Measurements from ENCODE around the gene E2F6.

The E2F6 gene

DNA sequence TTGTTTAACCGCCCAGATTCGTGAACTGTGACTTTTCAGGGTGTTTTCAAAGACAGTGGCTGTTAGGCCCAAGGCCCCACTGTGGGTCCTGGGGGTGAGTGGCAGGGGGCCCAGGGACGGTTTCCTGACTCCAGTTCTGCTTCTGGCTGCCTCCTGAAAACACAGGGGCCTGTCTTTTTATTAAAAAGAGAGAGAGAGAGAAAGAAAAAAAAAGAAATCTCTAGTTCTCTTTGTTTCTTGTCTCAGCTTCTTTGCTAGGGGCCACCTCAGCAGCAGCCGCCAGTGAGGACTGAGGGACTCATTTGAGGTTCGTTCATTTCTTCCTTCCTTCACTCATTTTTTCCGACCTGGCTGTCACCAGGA, 15.4 kb upstream of the E2F6 start:
- CTCF ChIA-PET = interaction anchor here (1.0 to 12.5 kb wide), 4 partner anchors 12 to 349 kb away, joined by 3 to 282 read pairs (median 4); a partner anchor contains a TSS

DNA sequence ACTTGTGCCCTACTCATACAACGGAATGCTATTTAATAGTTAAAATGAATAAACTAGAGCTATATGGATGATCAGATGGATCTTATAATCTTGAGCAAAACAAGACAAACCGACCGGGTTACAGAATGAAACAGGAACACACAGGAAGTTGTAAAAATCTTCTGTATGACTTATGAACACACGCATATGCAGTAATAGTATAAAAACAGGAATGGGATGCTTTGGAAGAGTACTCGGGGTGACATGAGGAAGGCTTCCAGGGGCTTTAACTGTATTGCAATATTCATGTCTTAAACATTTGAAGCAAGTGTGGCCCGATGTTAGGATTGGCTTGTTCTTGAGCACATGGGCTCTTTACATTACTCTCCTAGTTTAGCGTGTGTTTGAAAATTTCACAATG, 14.9 kb upstream of the E2F6 start:
- Histone ChIP-seq H3K9me3 (ENCODE audit: control insufficient read depth, insufficient read depth, low read depth, low read length) (no peaks in the 10 kb centered on the region), H3K27ac (ENCODE audit: extremely low read depth, low read depth, low read length) (no peak overlapping the region), H3K36me3 (ENCODE audit: control insufficient read depth in 2 of 2, insufficient read depth in 1 of 2, low read length in 2 of 2) (no peaks in the 10 kb centered on the region), H3K4me3 (ENCODE audit: low read depth, low read length) (no peak overlapping the region), H3K4me1 (ENCODE audit: control insufficient read depth, insufficient read depth, low read length) (peaks cover 8% of the 10 kb centered on the region)
- TF ChIP-seq ZNF501 (tag by site-specific recombination; IDR thresholded peaks at IDR 0.05) (no peak), ZNF138 (tag by site-specific recombination; IDR thresholded peaks at IDR 0.05; ENCODE audit: borderline replicate concordance) (no peak), ZNF169 (tag by site-specific recombination; IDR thresholded peaks at IDR 0.05) (no peak), PRDM1 (tag by site-specific recombination; IDR thresholded peaks at IDR 0.05) (no peak), SP2 (tag by site-specific recombination; IDR thresholded peaks at IDR 0.05) (no peak), ZNF785 (tag by site-specific recombination; IDR thresholded peaks at IDR 0.05) (no peak), ZNF211 (tag by site-specific recombination; IDR thresholded peaks at IDR 0.05; ENCODE audit: low read depth) (no peak), ZNF837 (tag by site-specific recombination; IDR thresholded peaks at IDR 0.05) (no peak), ZNF19 (tag by site-specific recombination; IDR thresholded peaks at IDR 0.05; ENCODE audit: low read depth) (no peak), ZNF16 (tag by site-specific recombination; IDR thresholded peaks at IDR 0.05; ENCODE audit: low read depth) (no peak), ZNF555 (tag by site-specific recombination; conservative IDR thresholded peaks at IDR 0.05) (no peak), ZNF175 (tag by site-specific recombination; IDR thresholded peaks at IDR 0.05) (no peak), ZNF530 (tag by site-specific recombination; IDR thresholded peaks at IDR 0.05; ENCODE audit: low read depth) (no peak), ZNF626 (tag by site-specific recombination; IDR thresholded peaks at IDR 0.05) (no peak), ZNF426 (tag by site-specific recombination; IDR thresholded peaks at IDR 0.05) (no peak)
- TF ChIP-seq, protein P1, sequence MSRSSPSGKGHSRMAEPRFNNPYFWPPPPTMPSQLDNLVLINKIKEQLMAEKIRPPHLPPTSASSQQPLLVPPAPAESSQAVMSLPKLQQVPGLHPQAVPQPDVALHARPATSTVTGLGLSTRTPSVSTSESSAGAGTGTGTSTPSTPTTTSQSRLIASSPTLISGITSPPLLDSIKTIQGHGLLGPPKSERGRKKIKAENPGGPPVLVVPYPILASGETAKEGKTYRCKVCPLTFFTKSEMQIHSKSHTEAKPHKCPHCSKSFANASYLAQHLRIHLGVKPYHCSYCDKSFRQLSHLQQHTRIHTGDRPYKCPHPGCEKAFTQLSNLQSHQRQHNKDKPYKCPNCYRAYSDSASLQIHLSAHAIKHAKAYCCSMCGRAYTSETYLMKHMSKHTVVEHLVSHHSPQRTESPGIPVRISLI (tag by site-specific recombination; IDR thresholded peaks at IDR 0.05) = no peak
- TF ChIP-seq, protein P2, sequence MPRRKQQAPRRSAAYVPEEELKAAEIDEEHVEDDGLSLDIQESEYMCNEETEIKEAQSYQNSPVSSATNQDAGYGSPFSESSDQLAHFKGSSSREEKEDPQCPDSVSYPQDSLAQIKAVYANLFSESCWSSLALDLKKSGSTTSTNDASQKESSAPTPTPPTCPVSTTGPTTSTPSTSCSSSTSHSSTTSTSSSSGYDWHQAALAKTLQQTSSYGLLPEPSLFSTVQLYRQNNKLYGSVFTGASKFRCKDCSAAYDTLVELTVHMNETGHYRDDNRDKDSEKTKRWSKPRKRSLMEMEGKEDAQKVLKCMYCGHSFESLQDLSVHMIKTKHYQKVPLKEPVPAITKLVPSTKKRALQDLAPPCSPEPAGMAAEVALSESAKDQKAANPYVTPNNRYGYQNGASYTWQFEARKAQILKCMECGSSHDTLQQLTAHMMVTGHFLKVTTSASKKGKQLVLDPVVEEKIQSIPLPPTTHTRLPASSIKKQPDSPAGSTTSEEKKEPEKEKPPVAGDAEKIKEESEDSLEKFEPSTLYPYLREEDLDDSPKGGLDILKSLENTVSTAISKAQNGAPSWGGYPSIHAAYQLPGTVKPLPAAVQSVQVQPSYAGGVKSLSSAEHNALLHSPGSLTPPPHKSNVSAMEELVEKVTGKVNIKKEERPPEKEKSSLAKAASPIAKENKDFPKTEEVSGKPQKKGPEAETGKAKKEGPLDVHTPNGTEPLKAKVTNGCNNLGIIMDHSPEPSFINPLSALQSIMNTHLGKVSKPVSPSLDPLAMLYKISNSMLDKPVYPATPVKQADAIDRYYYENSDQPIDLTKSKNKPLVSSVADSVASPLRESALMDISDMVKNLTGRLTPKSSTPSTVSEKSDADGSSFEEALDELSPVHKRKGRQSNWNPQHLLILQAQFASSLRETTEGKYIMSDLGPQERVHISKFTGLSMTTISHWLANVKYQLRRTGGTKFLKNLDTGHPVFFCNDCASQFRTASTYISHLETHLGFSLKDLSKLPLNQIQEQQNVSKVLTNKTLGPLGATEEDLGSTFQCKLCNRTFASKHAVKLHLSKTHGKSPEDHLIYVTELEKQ (tag by site-specific recombination; IDR thresholded peaks at IDR 0.05; ENCODE audit: borderline replicate concordance) = no peak
- TF ChIP-seq, protein P3, sequence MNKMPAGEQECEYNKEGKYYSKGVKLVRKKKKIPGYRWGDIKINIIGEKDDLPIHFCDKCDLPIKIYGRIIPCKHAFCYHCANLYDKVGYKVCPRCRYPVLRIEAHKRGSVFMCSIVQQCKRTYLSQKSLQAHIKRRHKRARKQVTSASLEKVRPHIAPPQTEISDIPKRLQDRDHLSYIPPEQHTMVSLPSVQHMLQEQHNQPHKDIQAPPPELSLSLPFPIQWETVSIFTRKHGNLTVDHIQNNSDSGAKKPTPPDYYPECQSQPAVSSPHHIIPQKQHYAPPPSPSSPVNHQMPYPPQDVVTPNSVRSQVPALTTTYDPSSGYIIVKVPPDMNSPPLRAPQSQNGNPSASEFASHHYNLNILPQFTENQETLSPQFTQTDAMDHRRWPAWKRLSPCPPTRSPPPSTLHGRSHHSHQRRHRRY (tag by site-specific recombination; IDR thresholded peaks at IDR 0.05) = no peak
- ChIA-PET CTCF (interaction anchor here (0.6 to 12.5 kb wide), 11 partner anchors 11 to 1301 kb away, joined by 3 to 282 read pairs (median 5); a partner anchor contains a TSS), POLR2A (no interaction called here)

More for the DNA sequence above, 15.4 kb upstream of the E2F6 start:
- Histone ChIP-seq H3K4me3 (ENCODE audit: low read depth, low read length) (no peak overlapping the region), H3K27ac (ENCODE audit: extremely low read depth, low read depth, low read length) (no peak overlapping the region), H3K36me3 (ENCODE audit: control insufficient read depth in 2 of 2, insufficient read depth in 1 of 2, low read length in 2 of 2) (no peaks in the 10 kb centered on the region), H3K4me1 (ENCODE audit: control insufficient read depth, insufficient read depth, low read length) (peaks cover 8% of the 10 kb centered on the region), H3K9me3 (ENCODE audit: control insufficient read depth, insufficient read depth, low read depth, low read length) (no peaks in the 10 kb centered on the region)
- TF ChIP-seq, protein P4, sequence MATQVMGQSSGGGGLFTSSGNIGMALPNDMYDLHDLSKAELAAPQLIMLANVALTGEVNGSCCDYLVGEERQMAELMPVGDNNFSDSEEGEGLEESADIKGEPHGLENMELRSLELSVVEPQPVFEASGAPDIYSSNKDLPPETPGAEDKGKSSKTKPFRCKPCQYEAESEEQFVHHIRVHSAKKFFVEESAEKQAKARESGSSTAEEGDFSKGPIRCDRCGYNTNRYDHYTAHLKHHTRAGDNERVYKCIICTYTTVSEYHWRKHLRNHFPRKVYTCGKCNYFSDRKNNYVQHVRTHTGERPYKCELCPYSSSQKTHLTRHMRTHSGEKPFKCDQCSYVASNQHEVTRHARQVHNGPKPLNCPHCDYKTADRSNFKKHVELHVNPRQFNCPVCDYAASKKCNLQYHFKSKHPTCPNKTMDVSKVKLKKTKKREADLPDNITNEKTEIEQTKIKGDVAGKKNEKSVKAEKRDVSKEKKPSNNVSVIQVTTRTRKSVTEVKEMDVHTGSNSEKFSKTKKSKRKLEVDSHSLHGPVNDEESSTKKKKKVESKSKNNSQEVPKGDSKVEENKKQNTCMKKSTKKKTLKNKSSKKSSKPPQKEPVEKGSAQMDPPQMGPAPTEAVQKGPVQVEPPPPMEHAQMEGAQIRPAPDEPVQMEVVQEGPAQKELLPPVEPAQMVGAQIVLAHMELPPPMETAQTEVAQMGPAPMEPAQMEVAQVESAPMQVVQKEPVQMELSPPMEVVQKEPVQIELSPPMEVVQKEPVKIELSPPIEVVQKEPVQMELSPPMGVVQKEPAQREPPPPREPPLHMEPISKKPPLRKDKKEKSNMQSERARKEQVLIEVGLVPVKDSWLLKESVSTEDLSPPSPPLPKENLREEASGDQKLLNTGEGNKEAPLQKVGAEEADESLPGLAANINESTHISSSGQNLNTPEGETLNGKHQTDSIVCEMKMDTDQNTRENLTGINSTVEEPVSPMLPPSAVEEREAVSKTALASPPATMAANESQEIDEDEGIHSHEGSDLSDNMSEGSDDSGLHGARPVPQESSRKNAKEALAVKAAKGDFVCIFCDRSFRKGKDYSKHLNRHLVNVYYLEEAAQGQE (tag by site-specific recombination; IDR thresholded peaks at IDR 0.05) = no peak
- TF ChIP-seq, protein P5, sequence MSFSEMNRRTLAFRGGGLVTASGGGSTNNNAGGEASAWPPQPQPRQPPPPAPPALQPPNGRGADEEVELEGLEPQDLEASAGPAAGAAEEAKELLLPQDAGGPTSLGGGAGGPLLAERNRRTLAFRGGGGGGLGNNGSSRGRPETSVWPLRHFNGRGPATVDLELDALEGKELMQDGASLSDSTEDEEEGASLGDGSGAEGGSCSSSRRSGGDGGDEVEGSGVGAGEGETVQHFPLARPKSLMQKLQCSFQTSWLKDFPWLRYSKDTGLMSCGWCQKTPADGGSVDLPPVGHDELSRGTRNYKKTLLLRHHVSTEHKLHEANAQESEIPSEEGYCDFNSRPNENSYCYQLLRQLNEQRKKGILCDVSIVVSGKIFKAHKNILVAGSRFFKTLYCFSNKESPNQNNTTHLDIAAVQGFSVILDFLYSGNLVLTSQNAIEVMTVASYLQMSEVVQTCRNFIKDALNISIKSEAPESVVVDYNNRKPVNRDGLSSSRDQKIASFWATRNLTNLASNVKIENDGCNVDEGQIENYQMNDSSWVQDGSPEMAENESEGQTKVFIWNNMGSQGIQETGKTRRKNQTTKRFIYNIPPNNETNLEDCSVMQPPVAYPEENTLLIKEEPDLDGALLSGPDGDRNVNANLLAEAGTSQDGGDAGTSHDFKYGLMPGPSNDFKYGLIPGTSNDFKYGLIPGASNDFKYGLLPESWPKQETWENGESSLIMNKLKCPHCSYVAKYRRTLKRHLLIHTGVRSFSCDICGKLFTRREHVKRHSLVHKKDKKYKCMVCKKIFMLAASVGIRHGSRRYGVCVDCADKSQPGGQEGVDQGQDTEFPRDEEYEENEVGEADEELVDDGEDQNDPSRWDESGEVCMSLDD (tag by site-specific recombination; IDR thresholded peaks at IDR 0.05) = no peak
- TF ChIP-seq SCRT1 (tag by site-specific recombination; IDR thresholded peaks at IDR 0.05; ENCODE audit: borderline replicate concordance) = no peak
- POLR2A ChIA-PET = no interaction called here

Measured in HEK293 (cell line).